ENCODE data around the gene TBL2.
A peak's percentile ranks its signal among the peaks of the same experiment; 100 is the strongest.
"Not testable (repeated sequence)": the region's sequence is repeated elsewhere in the genome, so short reads cannot be mapped to it uniquely, and the experiment has no call there.

TBL2 gene

DNA sequence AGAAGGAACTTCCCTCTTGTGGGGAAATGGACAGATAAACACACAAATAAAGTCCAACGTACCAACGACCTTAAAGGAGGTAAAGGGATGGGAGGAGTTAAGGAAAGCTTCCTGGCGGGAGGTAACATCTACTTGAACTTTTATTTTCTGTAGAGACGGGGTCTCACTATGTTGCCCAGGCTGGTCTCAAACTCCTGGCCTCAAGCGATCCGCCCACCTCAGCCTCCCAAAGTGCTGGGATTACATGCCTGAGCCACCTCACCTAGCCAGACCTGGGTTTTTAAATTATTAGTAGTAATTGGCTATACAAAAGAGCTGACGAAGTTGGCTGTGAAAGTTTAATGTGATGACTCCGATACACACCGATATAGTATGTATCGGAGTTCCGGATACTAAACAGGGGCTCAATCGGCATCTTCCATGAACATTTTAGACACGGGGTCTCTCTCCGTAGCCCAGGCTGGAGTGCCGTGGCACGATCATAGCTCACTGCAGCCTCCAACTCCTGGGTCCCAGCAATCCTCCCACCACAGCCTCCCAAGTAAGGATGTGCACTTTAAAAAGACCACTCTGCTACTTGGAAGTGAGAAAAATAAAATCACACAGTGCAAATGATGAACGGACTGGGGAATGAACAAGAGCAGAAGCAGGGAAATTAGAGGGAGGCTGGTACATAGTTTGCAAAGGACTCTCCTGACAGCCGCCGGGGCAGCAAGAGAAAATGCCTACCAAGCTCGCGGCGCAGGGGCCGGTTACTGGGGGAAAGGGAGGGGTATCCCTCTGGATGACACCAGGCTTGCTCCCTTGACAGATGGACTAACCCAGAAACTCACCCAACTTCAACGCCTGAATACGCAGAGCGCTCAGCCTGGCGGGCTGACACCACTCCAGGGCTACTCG lies 21.9 kb downstream of the TBL2 start:
- peak overlapping the region; percentile 91 for H3K27ac Mint-ChIP-seq
- H3K4me1 Mint-ChIP-seq: peaks cover 26% of the 10 kb centered on the region
- peaks cover 20% of the 10 kb centered on the region for H3K36me3 Mint-ChIP-seq (ENCODE audit: low read depth)
- no peak for DNase-seq
- TF ChIP-seq, protein P1, sequence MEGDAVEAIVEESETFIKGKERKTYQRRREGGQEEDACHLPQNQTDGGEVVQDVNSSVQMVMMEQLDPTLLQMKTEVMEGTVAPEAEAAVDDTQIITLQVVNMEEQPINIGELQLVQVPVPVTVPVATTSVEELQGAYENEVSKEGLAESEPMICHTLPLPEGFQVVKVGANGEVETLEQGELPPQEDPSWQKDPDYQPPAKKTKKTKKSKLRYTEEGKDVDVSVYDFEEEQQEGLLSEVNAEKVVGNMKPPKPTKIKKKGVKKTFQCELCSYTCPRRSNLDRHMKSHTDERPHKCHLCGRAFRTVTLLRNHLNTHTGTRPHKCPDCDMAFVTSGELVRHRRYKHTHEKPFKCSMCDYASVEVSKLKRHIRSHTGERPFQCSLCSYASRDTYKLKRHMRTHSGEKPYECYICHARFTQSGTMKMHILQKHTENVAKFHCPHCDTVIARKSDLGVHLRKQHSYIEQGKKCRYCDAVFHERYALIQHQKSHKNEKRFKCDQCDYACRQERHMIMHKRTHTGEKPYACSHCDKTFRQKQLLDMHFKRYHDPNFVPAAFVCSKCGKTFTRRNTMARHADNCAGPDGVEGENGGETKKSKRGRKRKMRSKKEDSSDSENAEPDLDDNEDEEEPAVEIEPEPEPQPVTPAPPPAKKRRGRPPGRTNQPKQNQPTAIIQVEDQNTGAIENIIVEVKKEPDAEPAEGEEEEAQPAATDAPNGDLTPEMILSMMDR (IDR thresholded peaks at IDR 0.05): no peak
- H3K9me3 Mint-ChIP-seq: no peaks in the 10 kb centered on the region
- H3K4me3 Mint-ChIP-seq: peak overlapping the region; percentile 89
- H3K27me3 Mint-ChIP-seq (ENCODE audit: low read depth, poor library complexity): peaks cover 21% of the 10 kb centered on the region

DNA sequence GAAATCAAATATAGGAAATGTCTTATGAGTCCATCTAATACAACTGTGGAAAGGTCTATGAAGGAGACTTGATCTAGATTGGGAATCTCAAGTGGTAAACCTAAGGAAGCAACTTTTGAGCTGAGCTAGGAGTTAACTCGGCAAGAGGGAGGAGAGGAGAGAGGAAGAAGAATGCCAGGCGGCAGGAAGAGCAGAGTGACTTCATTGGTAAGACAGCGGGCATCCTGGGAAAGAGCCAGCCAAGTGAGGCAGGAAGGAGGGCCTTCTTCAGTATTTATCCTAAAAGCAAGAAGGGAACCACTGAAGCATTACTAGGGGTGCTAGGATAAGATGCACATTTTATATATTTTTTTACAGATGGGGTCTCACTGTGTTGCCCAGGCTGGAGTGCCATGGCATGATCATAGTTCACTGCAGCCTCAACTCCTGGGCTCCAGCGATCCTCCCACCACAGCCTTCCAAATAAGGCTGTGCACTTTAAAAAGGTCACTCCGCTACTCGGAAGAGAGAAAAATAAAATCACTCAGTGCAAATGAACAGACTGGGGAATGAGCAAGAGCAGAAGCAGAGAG lies 22.9 kb downstream of the TBL2 start:
- Mint-ChIP-seq H3K27me3 (ENCODE audit: low read depth, poor library complexity) (peaks cover 21% of the 10 kb centered on the region), H3K4me1 (peaks cover 23% of the 10 kb centered on the region), H3K27ac (no peak overlapping the region), H3K9me3 (no peaks in the 10 kb centered on the region), H3K4me3 (peak overlapping the region; percentile 89), H3K36me3 (ENCODE audit: low read depth) (peaks cover 28% of the 10 kb centered on the region)
- TF ChIP-seq, protein P1 (IDR thresholded peaks at IDR 0.05): no peak
- DNase-seq: no peak

DNA sequence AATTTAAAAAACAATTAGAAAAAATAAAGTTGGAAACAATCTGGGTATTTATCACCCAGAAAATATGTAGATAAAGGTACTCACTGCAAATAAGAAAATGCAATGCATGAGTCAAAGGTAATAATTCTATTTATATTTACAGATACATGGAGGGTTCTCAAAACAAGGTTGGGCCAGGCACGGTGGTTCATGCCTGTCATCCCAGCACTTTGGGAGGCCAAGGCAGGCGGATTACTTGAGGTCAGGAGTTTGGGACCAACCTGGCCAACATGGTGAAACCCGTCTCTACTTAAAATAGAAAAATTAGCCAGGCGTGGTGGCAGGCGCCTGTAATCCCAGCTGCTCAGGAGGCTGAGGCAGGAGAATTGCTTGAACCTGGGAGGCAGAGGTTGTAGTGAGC lies 28.3 kb downstream of the TBL2 start:
- not testable (repeated sequence) for H3K27me3 Mint-ChIP-seq (ENCODE audit: low read depth, poor library complexity); H3K27ac Mint-ChIP-seq; DNase-seq; H3K9me3 Mint-ChIP-seq; H3K4me3 Mint-ChIP-seq
- Mint-ChIP-seq H3K4me1 (peaks cover 12% of the 10 kb centered on the region), H3K36me3 (ENCODE audit: low read depth) (peaks cover 72% of the 10 kb centered on the region)

DNA sequence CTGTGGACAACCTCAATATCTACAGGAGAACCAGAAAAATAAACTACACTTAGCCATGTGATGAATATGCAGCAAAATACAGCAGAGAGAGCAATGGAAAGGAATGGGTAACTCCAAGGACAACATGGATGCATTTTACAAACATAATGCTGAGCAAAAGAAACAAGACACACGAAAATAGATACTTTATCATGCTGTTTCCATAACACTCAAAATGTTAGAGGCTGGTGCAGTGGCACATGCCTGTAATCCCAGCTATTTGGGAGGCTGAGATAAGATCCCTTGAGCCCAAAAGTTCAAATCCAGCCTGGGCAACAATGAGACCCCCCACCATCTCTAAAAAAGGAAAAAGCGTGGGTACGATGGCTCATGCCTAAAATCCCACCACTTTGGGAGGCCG lies 29.2 kb downstream of the TBL2 start:
- DNase-seq: no peak
- peaks cover 17% of the 10 kb centered on the region for H3K4me1 Mint-ChIP-seq
- TF ChIP-seq, protein P1 (IDR thresholded peaks at IDR 0.05): no peak
- no peak overlapping the region for H3K27ac Mint-ChIP-seq
- H3K36me3 Mint-ChIP-seq (ENCODE audit: low read depth): peaks cover 76% of the 10 kb centered on the region
- H3K27me3 Mint-ChIP-seq (ENCODE audit: low read depth, poor library complexity): no peaks in the 10 kb centered on the region
- no peak overlapping the region for H3K4me3 Mint-ChIP-seq
- H3K9me3 Mint-ChIP-seq: no peaks in the 10 kb centered on the region

GRCh38 chr7:73547841-73548240 lies 30.5 kb downstream of the TBL2 start:
- H3K27ac Mint-ChIP-seq: no peak overlapping the region
- no peak overlapping the region for H3K4me3 Mint-ChIP-seq
- H3K9me3 Mint-ChIP-seq: no peaks in the 10 kb centered on the region
- TF ChIP-seq, protein P1 (IDR thresholded peaks at IDR 0.05): no peak
- H3K27me3 Mint-ChIP-seq (ENCODE audit: low read depth, poor library complexity): no peaks in the 10 kb centered on the region
- no peak for DNase-seq
- peaks cover 24% of the 10 kb centered on the region for H3K4me1 Mint-ChIP-seq
- H3K36me3 Mint-ChIP-seq (ENCODE audit: low read depth): peaks cover 72% of the 10 kb centered on the region

- Mint-ChIP-seq H3K4me3 (no peak overlapping the region), H3K27ac (no peak overlapping the region), H3K36me3 (ENCODE audit: low read depth) (peaks cover 71% of the 10 kb centered on the region), H3K4me1 (peaks cover 43% of the 10 kb centered on the region), H3K9me3 (no peaks in the 10 kb centered on the region), H3K27me3 (ENCODE audit: low read depth, poor library complexity) (no peaks in the 10 kb centered on the region)
- TF ChIP-seq, protein P1 (IDR thresholded peaks at IDR 0.05): no peak
- DNase-seq: no peak
These were observed 33.7 kb downstream of the TBL2 start for GRCh38 chr7:73544678-73545077.

Measured in nephron progenitor cell (in vitro differentiated cells).